GM21423 (cell line): Measurements from ENCODE around the gene KLHL6.
"Not testable (repeated sequence)": the region's sequence is repeated elsewhere in the genome, so short reads cannot be mapped to it uniquely, and the experiment has no call there.

ENCODE experiments used
- ATAC-seq: cut with Tn5 transposase; IDR thresholded peaks from one replicate; pipeline ENCODE4 v1.9.1; 2021; ENCODE audit warnings: mild to moderate bottlenecking, moderate library complexity; ENCODE audit not compliant: unreplicated experiment

KLHL6 gene

GRCh38 chr3:183489455-183490210 lies 65.9 kb downstream of the KLHL6 start:
- ATAC-seq: no peak

GRCh38 chr3:183488343-183488742 lies 67.2 kb downstream of the KLHL6 start:
- ATAC-seq: no peak

DNA sequence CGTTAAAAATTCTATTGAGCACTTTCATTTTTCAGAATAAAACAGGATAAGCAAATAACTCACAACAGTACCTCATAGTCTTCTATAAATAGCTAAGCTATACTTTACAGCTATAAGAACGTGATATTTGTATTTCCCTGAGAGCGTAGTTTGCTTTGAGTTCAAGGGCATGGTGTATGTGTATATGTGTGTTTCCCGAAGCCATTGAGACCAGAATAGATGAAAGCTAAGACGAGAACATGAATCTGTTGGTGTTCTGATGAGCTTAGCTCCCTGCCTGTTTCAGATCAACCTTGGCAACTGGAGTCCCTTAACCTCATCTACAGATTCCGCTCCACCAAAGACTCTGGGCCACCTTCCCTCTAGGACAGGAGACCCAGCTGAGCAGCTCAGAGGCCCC lies 67.6 kb downstream of the KLHL6 start:
- ATAC-seq: no peak

DNA sequence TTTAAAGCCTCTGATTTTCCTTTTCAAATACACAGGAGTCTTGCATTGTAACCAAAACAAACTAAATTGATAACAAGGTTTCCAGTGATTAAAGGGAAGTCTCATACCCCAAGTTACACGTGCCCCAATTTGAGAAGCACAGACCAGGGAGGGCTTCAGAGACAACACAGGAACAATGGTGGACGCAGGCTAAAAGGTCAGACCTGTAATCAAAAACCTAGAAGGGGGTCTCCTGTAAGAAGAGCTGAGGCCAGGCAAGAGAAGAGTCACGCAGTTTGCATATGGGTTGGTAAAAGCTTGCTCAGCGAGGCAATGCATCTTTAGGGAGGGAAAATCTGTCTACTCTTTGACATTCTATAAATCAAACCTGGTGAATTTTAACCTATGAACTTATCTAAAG lies 68.5 kb downstream of the KLHL6 start:
- ATAC-seq: no peak

GRCh38 chr3:183486472-183486871 lies 69.0 kb downstream of the KLHL6 start:
- no peak for ATAC-seq

DNA sequence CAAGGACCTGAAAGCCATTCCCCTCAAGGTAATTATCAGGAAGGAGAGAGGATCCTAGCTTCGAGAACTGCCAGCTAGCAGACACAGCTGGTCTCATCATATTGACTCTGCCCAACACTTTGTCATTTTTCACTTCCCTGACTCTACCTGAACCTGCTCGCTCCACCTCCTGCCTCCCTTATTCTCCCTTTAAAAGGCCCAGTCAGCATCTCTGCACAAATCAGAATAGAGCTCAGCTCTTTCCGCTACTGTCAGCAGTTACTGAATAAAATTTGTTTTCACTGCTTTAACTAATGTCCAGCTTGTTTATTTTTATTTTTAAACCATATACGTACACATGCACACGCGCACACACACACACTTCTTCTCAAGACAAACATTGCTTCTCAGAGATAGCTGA lies 69.9 kb downstream of the KLHL6 start:
- ATAC-seq: no peak

GRCh38 chr3:183485093-183485492 lies 70.4 kb downstream of the KLHL6 start:
- no peak for ATAC-seq

DNA sequence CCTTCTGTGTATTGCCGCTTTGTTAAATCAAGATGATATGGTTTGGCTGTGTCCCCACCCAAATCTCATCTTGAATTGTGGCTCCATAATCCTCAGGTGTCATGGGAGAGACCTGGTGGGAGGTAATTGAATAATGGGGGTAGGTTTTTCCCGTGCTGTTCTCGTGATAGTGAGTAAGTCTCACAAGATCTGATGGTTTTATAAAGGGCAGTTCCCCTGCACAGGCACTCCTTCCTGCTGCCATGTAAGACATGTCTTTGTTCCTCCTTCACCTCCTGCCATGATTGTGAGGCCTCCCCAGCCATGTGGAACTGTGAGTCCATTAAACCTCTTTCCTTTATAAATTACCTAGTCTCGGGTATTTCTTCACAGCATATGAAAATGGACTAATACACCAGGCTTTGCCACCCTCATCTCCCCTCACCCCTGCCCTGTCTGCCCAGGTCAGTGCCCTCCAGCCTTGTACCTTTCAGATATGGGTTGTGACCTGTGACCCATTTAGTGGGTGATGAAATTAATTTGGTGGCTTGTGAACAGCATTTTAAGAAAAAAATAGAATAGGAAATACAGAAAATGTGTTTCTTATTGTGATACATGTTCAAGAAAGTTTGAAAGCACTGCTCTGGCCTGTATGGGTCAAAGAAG lies 71.0 kb downstream of the KLHL6 start:
- ATAC-seq: no peak

- no peak for ATAC-seq
Observed at GRCh38 chr3:183481582-183481981, 73.9 kb downstream of the KLHL6 start.

DNA sequence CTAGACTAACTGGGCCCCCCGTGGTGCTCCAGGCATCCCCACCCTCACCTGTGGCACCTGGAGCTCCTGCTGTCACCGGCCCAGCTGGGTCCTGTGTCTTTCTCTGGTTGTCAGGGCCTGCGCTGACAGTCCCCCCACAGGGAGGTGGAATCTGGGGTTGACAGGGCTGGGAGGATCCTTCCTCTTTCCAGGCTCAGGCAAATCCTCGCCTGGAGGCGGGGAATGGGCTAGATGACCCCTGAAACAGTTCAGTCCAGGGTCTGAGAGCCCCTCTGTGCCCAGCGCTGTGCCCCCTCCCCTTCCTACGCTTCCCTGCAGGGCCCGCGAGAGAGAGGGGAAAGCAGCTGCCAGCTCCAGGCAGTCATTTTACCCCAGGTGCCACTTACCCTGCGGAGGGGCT lies 77.0 kb downstream of the KLHL6 start:
- no peak for ATAC-seq

DNA sequence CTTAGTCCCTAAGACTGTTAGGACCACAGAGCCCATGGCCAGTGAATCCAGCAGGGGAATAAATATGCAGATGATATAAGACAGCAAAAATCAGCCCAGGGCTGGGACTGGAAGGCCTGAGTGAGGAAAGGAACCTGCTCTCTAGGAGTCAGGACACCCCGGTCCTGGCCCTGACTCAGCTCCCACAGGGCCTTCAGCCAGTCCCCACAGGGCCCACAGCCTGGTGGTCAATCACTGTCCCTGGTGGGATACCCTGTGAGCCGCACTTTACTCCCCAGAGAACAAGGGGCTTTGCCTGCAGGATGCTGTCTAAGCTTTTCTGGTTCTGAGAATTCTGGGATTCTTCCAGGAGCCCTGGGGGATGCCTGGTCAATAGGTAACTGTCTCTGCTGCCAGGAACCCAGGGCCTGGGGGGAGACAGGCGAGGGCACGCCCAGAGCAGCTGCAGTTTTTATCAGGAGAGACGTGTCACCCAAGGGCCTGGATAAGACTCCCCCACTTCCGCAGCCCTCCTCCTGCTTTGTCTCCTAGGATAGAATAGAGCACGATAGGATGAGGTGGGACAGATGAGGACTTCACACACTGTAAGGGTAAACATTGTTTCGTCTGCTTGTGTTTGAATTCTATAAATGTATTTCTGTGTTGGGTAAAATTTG lies 77.6 kb downstream of the KLHL6 start:
- ATAC-seq: no peak

- not testable (repeated sequence) for ATAC-seq
Observed at GRCh38 chr3:183475764-183476162, 79.7 kb downstream of the KLHL6 start.

- no peak for ATAC-seq
Observed at GRCh38 chr3:183475016-183475763, 80.3 kb downstream of the KLHL6 start.

GRCh38 chr3:183473969-183474368 lies 81.5 kb downstream of the KLHL6 start:
- ATAC-seq: no peak

DNA sequence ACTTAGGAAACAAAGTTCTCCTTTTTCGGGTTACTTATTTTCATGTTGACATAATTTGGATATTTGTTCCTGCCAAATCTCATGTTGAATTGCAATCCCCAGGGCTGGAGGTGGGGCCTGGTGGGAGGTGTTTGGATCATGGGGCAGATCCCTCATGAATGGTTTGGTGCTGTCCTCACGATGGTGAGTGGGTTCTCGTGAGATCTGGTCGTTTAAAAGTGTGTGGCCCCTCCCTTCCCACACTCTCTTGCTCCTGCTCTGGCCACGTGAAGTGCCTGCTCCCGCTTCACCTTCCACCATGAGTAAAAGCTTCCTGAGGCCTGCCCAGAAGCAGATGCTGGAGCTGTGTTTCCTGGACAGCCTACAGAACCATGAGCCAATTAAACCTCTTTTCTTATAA lies 83.4 kb downstream of the KLHL6 start:
- no peak for ATAC-seq

DNA sequence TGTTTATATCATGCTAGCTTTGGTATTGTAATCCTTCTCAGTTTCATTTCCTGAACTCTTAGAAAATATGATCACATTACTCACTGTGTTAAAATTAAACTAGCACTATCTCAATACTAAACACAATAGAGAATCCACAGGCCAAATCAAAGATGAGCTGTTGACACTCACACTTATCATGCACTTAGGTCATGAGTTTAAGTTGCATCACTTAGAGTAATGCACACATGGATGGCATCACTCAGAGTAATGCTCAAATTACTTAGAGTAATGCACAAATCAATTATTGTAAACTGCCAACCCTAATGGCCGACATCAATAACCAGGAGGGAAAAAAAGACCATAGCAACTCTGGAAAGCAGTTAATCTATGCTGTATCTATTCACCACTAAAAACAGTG lies 87.1 kb downstream of the KLHL6 start:
- ATAC-seq: no peak

- ATAC-seq: no peak
Observed at GRCh38 chr3:183466575-183466974, 88.9 kb downstream of the KLHL6 start.

DNA sequence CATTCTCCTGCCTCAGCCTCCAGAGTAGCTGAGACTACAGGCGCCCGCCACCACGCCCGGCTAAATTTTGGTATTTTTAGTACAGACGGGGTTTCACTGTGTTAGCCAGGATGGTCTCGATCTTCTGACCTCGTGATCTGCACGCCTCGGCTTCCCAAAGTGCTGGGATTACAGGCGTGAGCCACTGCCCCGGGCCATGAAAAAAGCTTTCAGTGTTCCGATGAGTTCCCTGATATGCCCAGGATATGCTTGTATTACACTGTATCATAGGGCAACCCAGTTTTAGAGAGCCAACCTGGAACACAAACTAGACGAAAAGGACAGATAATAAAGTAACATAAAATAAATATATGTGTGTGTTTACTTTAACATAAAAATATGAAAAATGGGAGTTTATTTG lies 89.8 kb downstream of the KLHL6 start:
- ATAC-seq: not testable (repeated sequence)

- ATAC-seq: no peak
Observed at GRCh38 chr3:183464480-183464879, 91.0 kb downstream of the KLHL6 start.

- no peak for ATAC-seq
Observed at GRCh38 chr3:183460081-183461055, 95.1 kb downstream of the KLHL6 start.
